PFSK-1 (cell line): ENCODE measurements around the gene TBKBP1.

ENCODE experiments used
- FOXP2 ChIP-seq: optimal IDR thresholded peaks from 2 replicates; pipeline ENCODE3; 2011; ENCODE audit warnings: borderline replicate concordance, control low read depth, inconsistent platforms; ENCODE audit not compliant: insufficient read depth; ENCODE audit errors: extremely low read length, extremely low read depth
- POLR2AphosphoS5 ChIP-seq: IDR thresholded peaks from 2 replicates; pipeline ENCODE4 v1.6.1; 2012; ENCODE audit warnings: low read depth, mild to moderate bottlenecking, control low read depth, low read length, moderate library complexity
- REST ChIP-seq, 2 experiments: IDR thresholded peaks; 2 replicates each; pipeline versions ENCODE4 v1.6.1 to v1.8.0; 2011 to 2012; ENCODE audit warnings: low read depth in 2 of 2, low read length in 2 of 2, control low read depth in 1 of 2, inconsistent platforms in 1 of 2, mild to moderate bottlenecking in 1 of 2, moderate library complexity in 1 of 2; ENCODE audit not compliant: insufficient read depth in 1 of 2
- SIN3A ChIP-seq: IDR thresholded peaks from 2 replicates; pipeline ENCODE4 v1.6.1; 2012; ENCODE audit warnings: mild to moderate bottlenecking, low read length, moderate library complexity, borderline replicate concordance; ENCODE audit not compliant: insufficient read depth
- TAF1 ChIP-seq: IDR thresholded peaks from 2 replicates; pipeline ENCODE4 v1.6.1; 2012; ENCODE audit warnings: low read length, control low read depth, borderline replicate concordance; ENCODE audit not compliant: insufficient read depth

- TF ChIP-seq SIN3A (no peak), REST (IDR thresholded peaks at IDR 0.05; ENCODE audit: insufficient read depth in 1 of 2, low read depth in 2 of 2, low read length in 2 of 2) (no peak), POLR2AphosphoS5 (no peak), TAF1 (no peak), FOXP2 (no peak)
Measured at GRCh38 chr17:47733047-47733673, 39.2 kb downstream of the TBKBP1 start, which contains the start of gene TBX21.
